ENCODE results near the gene C4orf33. TPM values are rescaled to one million over a fixed set of nuclear protein-coding genes. Genes with fewer than 3 reads are reported as not detected.

The C4orf33 gene
- total and polyA plus RNA-seq, 3 donors from 2014 or later = 7.2 to 17.2 (median 17.0) TPM

DNA sequence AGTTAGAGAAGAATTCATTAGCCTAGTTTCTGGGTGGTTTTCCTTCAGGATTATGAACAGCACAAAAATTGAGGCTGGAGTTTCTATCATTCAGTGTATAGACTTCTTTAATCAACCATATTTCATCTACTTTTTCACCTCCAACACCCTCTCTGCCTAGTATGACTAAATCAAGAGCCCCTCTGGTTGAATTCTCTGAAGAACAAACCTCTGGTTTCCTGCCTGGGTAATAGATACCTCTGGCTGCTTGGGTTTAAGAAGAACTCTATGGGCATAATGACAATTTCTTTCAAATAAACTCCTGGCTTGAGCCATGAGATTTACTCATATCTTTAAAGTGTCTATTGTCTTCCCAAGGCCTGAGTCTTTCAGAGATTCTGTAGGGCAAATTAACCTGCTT lies 66.5 kb downstream of the C4orf33 start:
- Histone ChIP-seq H3K36me3 (ENCODE audit: low read depth, missing control alignments) (no peaks in the 10 kb centered on the region), H3K27me3 (no peaks in the 10 kb centered on the region), H3K27ac (no peak overlapping the region), H3K4me3 (no peak overlapping the region), H3K9me3 (no peaks in the 10 kb centered on the region), H3K4me1 (no peaks in the 10 kb centered on the region)
- no peak for DNase-seq
- no peak for TF ChIP-seq POLR2A (IDR thresholded peaks at IDR 0.05)
- intact Hi-C loops (cut with DNase I; ENCODE audit: low total_unique reads) = no loop called here

- no peaks in the 10 kb centered on the region for H3K36me3 ChIP-seq (ENCODE audit: low read depth, missing control alignments)
- no peak overlapping the region for H3K4me3 ChIP-seq
- intact Hi-C loops (cut with DNase I; ENCODE audit: low total_unique reads) = no loop called here
- no peak for TF ChIP-seq POLR2A (IDR thresholded peaks at IDR 0.05)
- TF ChIP-seq, protein P1, sequence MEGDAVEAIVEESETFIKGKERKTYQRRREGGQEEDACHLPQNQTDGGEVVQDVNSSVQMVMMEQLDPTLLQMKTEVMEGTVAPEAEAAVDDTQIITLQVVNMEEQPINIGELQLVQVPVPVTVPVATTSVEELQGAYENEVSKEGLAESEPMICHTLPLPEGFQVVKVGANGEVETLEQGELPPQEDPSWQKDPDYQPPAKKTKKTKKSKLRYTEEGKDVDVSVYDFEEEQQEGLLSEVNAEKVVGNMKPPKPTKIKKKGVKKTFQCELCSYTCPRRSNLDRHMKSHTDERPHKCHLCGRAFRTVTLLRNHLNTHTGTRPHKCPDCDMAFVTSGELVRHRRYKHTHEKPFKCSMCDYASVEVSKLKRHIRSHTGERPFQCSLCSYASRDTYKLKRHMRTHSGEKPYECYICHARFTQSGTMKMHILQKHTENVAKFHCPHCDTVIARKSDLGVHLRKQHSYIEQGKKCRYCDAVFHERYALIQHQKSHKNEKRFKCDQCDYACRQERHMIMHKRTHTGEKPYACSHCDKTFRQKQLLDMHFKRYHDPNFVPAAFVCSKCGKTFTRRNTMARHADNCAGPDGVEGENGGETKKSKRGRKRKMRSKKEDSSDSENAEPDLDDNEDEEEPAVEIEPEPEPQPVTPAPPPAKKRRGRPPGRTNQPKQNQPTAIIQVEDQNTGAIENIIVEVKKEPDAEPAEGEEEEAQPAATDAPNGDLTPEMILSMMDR (IDR thresholded peaks at IDR 0.05) = no peak
- no peaks in the 10 kb centered on the region for H3K9me3 ChIP-seq
- no peak overlapping the region for H3K27ac ChIP-seq
- 81 to 83% methylated on average over 3 of the region's 3 CpGs for WGBS, 2 donors
- no peaks in the 10 kb centered on the region for H3K27me3 ChIP-seq
- H3K4me1 ChIP-seq = no peaks in the 10 kb centered on the region
- DNase-seq = no peak
Observed at GRCh38 chr4:129163427-129163826, 67.5 kb downstream of the C4orf33 start.

- Histone ChIP-seq H3K4me1 (no peaks in the 10 kb centered on the region), H3K9me3 (no peaks in the 10 kb centered on the region), H3K36me3 (ENCODE audit: low read depth, missing control alignments) (no peaks in the 10 kb centered on the region), H3K4me3 (no peak overlapping the region), H3K27me3 (no peaks in the 10 kb centered on the region), H3K27ac (no peak overlapping the region)
- 68 to 75% methylated on average over 3 of the region's 3 CpGs for WGBS, 2 donors
- no peak for DNase-seq
- TF ChIP-seq, protein P1 (IDR thresholded peaks at IDR 0.05) = no peak
- TF ChIP-seq POLR2A (IDR thresholded peaks at IDR 0.05) = no peak
- intact Hi-C loops (cut with DNase I; ENCODE audit: low total_unique reads) = no loop called here
Observed at GRCh38 chr4:129164243-129164642, 68.3 kb downstream of the C4orf33 start.

Other genes with a start within 250 kb of the C4orf33 start
- 10 to 100 TPM; 17.5 to 25.3 TPM for gene SCLT1, start 2.6 kb upstream of the C4orf33 start, total RNA-seq
- 5.9 TPM for gene SCLT1, start 2.6 kb upstream of the C4orf33 start, polyA plus RNA-seq (ENCODE audit: insufficient read depth, low read depth, low replicate concordance)